ENCODE measurements around the gene WWOX.

GRCh38 chr16:78571434-78571833 lies 472.0 kb downstream of the WWOX start:
- TF ChIP-seq RARB (CRISPR knock-in tag; IDR thresholded peaks at IDR 0.05), result no peak
- no peak for TF ChIP-seq GLIS3 (CRISPR knock-in tag; IDR thresholded peaks at IDR 0.05)
- TF ChIP-seq OSR1 (CRISPR knock-in tag; IDR thresholded peaks at IDR 0.05), result no peak

Measured in SK-N-SH treated with all-trans-retinoic acid at 6 μM for 48 hours (cell line).